ENCODE measurements around the gene ZNRF3.

DNA sequence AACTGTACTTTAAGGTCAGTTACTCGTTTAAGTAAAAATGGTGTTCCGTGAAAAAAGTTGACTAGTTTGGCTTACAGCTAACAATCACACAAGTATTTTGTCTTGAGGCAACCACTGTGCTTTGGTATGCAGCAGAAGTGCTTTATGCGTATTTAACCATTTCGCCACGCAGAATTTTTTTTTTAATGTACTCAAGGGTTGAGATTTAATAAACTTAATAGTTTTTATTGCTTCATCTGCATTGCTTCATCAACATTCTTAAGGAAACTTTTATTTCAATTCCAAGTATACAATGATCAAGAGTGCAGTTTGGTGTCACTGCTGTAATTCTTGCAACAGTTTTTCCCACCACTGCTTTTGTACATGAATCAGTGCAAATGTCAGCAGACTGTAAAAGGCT, 66.4 kb downstream of the ZNRF3 start:
- TF ChIP-seq POLR2A (IDR thresholded peaks at IDR 0.05) = no peak
- TF ChIP-seq, protein P1, sequence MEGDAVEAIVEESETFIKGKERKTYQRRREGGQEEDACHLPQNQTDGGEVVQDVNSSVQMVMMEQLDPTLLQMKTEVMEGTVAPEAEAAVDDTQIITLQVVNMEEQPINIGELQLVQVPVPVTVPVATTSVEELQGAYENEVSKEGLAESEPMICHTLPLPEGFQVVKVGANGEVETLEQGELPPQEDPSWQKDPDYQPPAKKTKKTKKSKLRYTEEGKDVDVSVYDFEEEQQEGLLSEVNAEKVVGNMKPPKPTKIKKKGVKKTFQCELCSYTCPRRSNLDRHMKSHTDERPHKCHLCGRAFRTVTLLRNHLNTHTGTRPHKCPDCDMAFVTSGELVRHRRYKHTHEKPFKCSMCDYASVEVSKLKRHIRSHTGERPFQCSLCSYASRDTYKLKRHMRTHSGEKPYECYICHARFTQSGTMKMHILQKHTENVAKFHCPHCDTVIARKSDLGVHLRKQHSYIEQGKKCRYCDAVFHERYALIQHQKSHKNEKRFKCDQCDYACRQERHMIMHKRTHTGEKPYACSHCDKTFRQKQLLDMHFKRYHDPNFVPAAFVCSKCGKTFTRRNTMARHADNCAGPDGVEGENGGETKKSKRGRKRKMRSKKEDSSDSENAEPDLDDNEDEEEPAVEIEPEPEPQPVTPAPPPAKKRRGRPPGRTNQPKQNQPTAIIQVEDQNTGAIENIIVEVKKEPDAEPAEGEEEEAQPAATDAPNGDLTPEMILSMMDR (IDR thresholded peaks at IDR 0.05) = no peak
